ENCODE data around the gene IGSF21.
"Not testable (repeated sequence)": the region's sequence is repeated elsewhere in the genome, so short reads cannot be mapped to it uniquely, and the experiment has no call there.

IGSF21 gene

DNA sequence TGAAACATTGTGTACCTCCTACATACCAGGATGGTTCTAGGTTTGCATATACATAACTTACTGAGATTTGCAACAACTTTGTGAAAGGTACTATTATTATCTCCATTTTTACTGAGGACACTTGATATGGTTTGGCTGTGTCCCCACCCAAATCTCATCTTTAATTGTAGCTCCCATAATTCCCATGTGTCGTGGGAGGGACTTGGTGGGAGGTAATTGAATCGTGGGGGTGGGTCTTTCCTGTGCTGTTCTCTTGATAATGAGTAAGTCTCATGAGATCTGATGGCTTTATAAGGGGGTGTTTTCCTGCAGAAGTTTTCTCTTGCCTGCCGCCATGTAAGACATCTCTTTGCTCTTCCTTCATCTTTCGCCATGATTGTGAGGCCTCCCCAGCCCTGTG lies 40.1 kb downstream of the IGSF21 start:
- DNase-seq: no peak

DNA sequence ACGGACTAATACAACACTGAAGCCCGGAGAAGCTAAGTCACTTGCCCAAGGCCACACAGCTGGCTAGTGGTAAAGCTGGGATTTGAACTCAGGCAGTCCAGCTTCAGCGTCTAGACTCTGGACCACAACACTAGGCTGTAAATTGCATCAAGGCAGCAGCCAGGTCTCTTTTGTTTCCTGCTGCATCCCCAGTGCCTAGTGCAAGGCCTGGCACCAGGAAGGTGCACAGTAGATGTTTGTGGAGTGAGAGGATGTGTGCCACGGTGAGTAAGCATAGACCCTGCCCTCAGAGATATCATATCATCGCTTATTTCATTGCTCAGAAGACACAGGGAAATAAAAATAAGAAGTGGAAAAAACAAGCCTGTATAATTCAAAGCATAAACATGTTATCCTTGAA lies 40.9 kb downstream of the IGSF21 start:
- DNase-seq: no peak

DNA sequence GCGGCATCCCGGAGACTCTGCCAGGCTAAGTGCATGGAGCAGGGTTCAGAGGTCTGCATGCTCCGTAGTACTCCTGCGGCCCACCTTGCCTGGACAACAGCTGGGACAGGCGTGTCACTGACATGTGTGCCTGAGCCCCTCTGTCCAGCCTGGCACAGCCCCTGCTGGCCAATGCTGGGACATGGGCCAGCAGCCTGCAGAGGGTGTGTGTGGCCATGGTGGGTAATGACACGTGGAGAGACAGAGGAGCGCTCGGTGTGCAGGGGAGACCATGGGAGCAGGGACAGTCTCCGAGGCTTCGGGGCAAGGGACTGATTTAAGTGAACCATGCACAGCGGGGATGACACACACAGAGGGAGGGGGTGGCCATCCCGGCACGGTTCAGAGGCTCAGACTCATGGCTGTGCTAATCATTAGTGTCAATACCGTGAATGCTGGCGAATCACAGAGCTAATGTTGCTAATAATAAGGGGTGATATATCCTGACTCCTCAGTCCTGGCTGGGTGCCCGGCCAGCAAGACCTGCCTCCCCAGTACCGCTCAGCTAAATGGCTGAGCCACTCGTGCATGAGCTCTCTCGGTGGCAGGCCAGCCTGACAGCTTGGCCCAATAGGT lies 41.5 kb downstream of the IGSF21 start:
- no peak for DNase-seq

DNA sequence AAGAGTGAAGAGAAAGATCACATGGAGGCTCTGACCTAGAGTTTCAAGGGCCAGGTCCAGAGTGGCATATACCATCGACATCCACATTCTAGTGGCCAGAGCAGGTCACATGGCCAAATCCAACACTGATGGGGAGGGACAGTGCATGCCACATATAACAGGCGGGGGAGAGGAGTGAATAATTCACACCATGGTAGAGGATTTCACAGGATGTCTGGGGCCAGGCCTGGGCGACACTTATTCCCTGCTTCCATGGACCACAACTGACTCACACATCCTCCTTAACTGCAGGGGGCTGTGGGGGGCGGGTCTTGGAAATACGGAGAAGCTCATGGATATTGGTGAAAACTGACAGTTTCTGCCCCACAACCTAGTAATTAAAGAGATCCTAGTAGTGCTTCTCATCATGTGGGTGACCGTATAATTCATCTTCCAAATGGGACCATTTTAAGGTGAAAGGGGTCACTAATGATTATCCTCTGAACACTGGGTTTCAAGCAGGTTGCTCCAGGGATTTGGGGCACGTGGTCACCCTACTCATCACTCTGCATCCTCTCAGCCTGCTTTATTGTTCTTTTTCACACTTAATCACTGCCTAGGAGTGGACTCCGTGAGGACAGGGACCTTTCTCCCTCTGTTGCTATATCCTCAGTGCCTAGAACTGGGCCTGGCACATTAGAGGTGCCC lies 44.0 kb downstream of the IGSF21 start:
- DNase-seq: no peak

DNA sequence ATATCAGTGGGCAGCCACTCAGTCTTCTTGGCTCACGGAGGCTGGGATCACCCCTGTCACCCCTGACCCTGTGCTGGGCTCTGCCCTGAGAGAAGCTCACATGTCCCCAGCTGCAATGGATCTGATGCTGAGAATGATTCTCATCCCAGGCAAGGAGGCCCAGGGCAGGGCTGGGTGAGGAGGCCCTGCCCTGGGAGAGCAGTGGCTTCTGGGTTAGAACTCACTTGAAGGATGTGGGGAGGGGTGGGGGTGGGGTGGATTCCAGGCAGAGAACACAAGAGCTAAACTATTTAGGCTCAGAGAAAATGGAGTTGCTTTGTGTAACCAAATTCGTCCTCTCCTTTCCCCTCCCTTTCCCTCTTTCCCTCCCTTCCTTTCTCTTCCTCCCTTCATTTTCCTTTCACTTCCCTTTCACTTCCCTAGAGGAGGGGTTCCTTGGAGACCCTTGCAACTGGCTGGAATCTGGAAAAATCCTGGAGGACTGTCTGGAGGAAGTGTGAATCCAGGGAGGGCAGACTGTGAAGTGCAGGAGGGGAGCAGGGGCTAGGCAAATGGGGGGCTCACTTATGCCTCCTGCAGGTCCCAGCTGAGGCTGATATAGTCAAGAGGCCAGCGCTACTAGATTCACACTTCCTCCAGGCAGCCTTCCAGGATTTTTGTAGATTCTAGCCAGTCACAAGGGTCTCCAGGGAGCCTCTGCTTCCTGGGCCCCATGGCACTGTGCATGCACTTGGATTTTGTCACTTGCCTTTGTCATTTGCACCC lies 47.0 kb downstream of the IGSF21 start:
- no peak for DNase-seq

DNA sequence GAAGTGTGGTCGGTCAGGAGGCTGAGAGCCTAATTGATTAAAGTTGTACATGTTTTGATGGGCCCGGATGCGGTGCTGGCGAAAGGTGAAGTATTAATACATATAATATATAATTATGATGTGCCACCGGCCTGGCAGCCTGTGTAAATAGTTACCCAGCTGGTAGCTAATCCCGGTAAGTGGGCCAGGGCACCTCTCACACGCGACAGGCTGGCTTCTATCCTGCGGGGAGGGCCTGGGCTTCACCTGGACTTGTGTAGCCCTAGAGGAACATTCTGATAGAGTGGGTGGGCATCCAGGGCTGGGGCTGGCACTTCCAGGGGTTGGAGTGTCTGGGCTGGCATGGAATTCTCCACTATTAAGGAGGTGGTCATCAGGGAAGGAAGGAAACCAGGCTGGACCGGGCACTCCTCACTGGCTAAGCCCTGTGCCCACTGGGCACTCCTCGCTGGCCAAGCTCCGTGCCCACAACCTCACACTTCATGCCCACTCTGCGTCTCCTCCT lies 48.3 kb downstream of the IGSF21 start:
- DNase-seq: no peak

DNA sequence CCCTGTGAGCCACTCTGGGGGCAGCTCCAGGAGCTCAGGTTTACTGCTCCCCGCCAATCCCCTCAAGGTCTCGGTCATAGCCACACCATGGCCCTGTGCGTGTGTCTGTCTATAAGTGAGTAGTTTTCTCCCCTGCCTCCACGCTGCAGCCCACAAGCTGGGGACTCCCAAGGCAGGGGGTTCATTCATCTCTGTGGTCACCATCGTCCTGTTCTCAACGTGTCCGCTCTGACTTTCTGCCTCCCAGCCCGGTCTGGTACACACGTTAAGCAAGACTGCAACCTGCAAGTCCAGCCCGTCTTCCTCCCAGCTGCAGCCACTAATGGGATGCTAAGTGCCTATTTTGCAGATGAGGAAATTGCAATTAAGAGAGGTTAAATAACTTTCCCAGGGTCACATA lies 49.8 kb downstream of the IGSF21 start:
- no peak for DNase-seq

DNA sequence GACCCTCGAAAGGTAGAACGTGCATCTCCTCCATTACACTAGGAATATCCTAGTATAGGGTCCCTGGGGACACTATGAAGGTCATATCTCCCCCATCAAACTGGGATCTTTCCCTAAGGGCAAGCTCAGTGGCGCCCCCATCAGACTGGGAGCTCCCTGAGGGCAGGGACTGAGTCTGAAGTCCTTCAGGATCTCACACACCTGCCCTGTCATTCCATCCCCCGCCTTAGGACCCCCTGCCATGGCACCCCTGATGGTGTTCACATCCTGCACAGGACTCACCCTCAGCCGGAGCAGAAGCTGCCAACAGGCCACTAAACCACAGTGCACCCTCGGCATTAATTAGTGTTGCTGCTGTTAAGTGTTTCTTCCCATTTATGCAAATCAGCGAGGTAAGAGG lies 50.4 kb downstream of the IGSF21 start:
- no peak for DNase-seq

DNA sequence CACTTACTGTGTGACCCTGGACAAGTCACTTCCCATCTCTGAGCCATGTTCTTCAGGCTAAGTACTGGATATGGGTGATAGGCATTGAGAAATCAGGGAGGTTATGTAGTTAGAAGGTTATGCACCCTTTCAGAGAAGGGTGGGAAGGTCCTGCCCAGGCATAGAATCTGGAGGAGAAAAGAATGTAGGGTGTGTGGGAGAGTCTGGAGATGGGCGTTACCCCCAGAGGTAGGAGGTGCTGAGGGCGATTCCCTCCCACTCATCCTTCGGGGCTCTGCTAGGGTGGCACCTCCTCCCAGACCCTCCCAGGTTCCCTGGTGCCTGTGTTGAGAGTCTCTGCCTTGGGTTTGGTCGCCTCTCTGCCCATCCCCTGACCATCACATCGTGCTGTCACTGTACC lies 51.1 kb downstream of the IGSF21 start:
- DNase-seq: no peak

DNA sequence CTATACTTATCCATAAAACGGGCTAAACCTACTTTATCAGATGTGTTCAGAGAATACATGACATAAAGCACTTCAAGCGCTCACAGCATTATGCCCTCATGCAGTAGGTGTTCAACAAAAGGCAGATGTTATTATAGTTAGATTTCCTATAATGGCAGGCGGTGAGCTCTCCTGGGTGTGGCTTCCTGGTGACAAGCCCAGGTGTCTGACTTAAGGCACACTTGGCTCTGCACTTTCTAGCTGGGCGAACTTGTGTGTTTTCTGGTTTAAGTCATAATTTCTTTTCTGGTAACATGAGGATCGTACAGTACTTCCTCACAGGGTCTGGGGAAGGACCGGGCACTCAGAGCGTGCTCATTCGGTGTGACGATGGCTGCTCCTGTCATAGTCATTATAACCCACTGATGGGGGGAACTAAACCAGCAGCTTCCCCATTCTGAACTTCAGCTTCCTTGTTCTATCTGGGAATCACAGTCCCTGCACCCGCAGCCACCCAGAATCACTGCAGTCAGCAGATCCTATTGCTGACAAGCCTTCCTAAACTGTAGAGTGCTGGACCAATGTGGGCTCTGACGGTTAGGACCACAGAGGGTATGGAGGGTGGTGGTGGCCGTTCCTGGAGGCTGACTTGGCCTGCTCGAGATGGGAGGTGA lies 52.8 kb downstream of the IGSF21 start:
- no peak for DNase-seq

DNA sequence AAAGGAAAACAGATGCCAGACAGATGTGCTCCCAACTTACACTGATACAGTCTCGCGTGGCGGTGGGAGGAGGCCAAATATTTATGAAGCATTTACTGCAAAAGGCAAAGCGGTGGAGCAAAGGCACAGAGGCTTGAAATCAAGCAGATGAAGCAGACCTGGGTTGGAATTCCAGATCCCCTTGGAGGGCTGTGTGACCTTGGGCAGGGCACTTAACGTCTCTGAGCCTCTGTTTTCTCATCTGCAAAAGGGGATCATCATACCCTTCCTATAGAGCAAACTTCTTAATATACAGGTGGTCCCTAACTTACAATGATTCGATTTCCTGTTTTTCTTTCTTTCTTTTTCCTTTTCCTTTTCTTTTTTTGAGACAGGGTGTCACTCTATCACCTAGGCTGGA lies 54.1 kb downstream of the IGSF21 start:
- DNase-seq: no peak

DNA sequence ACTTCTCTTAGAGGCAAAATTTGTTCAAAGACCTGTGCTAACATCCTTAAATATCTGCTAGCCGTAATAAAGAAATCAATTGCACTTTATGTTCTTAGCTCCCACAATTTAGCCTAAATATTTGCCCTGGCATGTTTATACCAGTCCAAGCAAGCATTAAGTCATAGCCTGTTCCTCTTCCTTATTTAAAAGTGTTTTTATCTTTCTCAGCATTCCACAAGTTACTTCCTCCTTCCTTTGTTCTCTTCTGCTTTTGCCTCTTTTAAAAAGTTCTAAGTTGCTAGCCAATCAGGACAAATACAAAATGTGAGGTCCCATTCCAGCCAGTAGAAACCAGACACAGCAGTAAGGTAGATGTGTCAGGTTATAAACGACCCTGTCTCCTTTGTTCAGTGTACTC lies 58.0 kb downstream of the IGSF21 start:
- not testable (repeated sequence) for DNase-seq

DNA sequence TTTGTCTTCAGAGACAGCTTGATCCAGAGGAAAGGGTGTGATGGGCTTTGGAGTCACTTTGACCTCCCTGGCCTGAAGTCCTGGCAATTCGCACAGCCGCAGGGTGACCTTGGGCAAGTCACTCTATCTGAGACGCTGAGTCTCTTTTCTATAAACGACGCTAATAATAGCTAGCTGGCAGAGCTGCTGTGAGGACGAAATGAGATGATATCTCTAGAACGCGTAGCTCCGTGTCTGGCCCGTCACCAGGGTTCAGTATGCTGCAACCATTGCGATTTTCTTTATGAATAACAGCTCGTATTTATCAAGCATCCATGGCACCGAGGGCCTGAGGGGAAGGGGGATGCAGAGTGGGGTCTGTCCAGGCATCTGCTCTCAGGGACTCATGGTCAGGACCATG lies 58.7 kb downstream of the IGSF21 start:
- no peak for DNase-seq

DNA sequence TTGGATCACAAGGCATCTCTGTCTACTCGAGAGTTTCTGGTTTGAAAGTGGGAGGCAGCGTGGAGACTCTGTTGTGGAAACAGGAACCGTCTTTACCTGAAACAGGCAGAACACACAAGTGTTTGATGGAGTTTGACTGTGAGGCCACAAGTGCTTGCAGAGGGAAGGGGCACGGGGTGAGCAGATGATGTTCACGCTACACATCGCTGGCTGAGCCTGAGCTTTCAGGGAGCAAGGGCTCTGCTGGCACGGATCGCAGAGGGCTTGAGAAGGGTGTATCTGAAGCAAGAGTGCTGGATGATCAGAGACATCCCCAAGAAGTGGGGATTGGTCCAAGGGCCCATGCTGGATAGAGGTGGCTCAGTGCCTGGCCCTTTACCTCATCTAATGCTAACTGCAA lies 59.3 kb downstream of the IGSF21 start:
- no peak for DNase-seq

DNA sequence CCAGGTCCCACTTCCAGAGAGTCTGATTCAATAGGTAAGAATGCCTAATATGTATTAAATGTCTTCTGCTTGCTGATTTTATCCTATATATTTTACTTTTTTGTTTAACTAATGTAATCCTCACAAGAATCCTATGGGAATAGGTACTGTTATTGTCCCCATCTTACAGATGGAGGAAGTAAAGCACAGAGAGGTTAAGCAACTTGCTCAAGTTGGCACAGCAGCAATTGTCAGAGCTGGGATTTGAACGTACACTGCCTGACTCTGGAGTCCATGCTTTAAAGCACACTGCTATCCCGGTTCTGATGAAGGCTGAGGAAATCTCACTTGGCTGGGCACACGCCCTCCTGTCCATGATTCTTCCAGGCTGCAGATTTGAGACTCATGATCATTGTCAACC lies 62.8 kb downstream of the IGSF21 start:
- DNase-seq: no peak

DNA sequence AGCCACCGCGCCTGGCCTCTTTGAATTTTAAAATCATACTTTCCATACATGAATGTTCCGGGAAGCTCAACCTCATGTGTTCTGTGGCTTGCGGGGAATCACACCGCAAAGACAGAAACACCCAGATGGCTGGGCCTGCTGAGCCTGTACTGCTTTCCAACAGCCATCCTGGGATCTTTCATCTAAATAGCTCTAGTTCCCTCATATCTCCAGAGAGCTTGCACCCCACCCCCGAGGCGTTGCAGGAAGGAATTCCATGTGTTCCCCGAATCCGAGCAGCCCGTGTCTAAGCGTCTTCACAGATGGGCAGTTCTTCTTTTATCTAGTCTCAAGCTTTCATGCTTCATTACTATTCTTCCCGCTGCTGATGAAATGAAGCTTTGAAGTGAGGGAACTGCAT lies 66.4 kb downstream of the IGSF21 start:
- no peak for DNase-seq

DNA sequence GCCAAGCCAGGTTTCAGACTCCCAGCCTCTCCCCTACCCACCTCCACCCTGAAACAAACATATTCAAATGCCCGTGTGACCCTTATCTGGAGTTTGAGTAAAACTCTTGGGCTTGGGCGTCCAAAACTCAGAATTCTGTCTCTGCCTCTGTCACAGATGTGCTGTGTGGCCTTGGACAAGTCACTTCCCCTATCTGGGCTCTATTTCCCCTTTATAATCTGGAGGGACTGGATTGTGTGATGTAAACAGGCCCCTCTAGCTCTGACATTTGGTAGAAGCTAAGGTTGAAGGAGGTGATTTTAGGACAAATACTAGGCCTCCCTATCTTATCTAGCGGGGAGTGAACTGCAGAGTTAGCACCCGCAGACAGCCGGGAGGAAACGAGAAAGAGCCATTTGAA lies 67.5 kb downstream of the IGSF21 start:
- DNase-seq: no peak

DNA sequence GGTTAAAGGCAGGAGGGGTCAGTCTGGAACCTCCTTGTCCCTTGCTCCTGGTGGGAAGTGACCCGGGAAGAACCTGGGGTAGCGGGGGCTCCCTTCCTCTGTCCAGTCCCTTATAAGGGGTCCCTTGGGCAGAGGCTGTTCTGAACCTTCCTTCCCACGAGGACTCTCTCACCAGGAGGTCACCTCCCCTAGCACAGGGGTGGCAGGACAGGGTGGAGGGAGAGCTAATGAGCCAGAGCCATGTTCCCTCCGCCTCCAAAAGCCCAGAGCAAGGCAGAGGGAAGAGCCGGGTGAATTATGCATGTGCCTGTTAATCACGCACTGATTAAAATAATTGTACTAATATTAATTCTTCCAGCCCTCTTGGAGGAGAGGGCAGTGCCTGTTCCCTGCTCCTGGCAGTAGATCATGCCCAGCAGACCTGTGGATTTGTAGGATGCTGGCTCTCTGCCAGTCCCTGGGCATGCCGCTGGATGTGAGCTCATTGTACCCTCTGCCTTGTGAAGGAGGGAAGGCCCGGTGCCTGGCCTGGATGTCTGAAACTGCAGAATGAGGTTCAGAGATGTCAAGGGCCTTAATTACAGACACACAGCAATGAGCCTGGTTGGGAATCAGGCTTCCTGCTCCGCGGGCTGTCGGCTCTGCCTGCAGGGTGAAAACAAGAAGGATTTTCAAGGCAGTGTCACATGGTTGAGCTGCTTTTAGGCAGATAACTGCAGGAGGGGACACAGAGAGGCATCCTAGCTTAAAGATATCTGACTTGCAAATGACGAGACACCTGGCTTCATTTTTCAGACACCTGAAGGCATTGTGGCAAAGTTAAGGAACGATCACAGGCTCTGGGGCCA lies 68.2 kb downstream of the IGSF21 start:
- no peak for DNase-seq

DNA sequence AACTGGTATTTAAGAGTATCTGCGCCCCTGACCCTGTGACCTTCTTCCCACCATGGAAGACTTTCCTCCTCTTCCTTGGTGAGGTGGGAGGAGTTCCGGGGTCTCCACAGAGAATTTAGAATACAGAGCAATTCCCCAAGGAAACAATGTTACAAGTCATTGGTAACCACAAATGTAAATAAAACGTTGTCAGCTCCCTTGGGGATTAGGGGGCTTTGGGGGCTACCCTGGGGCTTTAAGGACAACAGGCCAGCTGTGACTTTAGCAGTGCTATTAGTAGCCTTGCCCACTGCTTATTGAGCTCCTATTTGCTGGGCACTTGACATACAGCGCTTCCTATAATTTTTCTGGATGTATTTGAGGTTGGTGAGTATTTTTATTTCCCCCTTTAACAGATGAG lies 69.0 kb downstream of the IGSF21 start:
- no peak for DNase-seq

DNA sequence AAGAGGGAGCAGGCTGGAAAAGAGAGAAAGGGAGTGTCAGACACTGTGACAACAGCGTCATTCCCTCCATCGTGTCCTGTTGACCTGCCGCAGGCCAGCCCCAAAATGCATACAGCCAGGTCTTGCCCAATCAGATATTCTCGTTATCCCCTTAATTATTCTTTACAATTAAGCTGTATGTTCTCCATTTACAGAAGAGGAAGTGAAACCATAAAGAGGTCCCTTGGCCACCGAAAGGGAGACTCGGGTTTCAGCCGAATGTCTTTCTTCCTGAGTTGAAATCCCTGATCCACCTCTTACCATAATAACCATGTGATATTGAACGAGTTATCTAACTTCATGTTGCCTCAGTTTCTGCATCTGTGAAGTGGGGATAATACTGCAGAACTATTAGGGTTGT lies 70.5 kb downstream of the IGSF21 start:
- DNase-seq: no peak

DNA sequence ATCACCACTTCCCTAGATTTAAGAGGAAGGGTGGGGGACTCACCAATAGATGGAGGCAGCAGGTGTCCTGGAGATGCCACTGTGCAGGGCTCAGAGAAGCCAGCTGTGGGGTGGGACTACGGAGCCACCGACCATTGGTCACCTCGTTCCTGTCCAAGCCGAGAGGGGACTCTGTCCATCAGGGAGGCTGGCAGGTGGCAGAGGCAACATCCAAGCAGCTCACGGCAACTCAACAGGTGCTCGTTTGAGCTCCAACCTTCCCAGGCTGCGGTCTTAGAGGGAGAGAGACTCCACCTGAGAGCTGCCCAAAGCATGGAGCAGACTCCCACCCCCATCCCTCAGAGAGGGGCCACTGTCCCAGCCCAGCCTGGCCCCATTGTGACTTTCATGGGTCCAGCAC lies 71.4 kb downstream of the IGSF21 start:
- DNase-seq: no peak

DNA sequence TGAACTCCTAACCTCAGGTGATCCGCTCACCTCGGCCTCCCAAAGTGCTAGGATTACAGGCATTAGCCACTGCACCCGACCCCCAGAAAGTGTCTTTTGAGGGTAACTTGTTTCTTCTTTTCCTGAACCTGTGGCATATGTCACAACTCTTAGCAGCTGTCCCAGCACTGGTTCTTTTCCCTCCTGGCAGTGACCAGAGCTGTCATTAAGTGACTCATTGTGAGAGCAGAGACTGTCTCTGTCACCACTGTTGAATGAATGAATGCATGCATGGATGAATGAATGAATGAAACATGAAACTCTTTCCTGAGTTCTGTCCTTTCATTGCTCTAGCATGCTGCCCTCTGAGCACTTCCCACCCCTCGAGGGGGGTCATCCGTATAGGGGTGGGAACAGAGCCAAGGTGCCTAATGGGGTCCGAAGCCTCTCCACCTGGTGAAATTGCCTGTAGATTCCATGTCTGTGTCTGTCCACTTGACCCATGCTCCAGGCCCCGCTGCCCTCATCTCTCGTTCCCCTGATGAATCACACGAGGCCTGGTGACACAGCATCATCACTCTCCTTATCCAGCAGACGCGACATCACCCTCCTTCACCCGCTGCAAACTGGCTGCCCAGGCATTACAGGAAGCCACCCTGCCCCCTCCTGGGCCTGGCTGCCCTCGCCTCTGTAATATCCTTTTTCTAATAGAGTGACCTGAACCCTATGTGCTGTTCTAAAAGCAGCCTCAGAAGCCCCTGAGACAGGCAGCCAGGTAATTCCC lies 75.0 kb downstream of the IGSF21 start:
- DNase-seq: no peak
